SK-N-MC (cell line): ENCODE data around the gene SHB.

Experiments used
- EZH2 ChIP-seq: fragments of 200-600 bp; sonication (generic); IDR thresholded peaks from one replicate; pipeline ENCODE4 v1.6.1; 2017; ENCODE audit warnings: antibody characterized with exemption
- POLR2AphosphoS5 ChIP-seq: IDR thresholded peaks from 2 replicates; pipeline ENCODE4 v1.6.1; 2012; ENCODE audit warnings: mild to moderate bottlenecking, low read depth, low read length, borderline replicate concordance

DNA sequence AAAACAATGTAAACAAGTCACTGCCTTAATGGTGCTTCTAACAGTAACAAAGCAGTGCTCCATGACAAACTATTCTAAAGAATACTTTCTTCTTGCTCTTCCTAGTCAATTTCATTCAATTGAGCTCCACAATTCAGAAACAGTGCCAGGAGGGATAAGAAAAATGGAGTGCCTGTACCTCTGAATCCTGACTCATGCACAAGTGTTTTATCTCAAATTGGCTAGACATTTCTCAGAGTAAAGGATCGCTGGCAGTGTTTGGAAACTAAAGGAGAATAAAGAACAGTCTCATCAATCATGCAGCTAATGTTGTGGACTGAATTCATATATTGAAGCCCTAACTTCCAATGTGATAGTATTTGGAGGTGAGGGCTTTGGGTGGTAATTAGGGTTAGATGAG lies 192.7 kb downstream of the SHB start:
- TF ChIP-seq EZH2: no peak
- no peak for TF ChIP-seq POLR2AphosphoS5
